GM13977 (cell line): ENCODE data around the gene AZGP1.
"Not testable (repeated sequence)": the region's sequence is repeated elsewhere in the genome, so short reads cannot be mapped to it uniquely, and the experiment has no call there.

ENCODE experiments used
- DNase-seq: peaks from one replicate; pipeline ENCODE4 v3.0.0; 2012; ENCODE audit warnings: low spot score
- CTCF ChIP-seq: IDR thresholded peaks from 2 replicates; pipeline ENCODE4 v1.5.1; 2012; ENCODE audit warnings: mild to moderate bottlenecking, control low read depth; ENCODE audit not compliant: insufficient read depth; ENCODE audit errors: extremely low read depth, missing control alignments
- in situ Hi-C: fragments of 300-500 bp; cut with MboI; formaldehyde crosslinking; loops from one replicate; pipeline ENCODE4 v1.12.0; 2022; ENCODE audit warnings: low sequenced_read_pairs, low pct_unique_long_range_greater_than_20kb, mixed read lengths, inconsistent platforms; ENCODE audit not compliant: unreplicated experiment

The AZGP1 gene

DNA sequence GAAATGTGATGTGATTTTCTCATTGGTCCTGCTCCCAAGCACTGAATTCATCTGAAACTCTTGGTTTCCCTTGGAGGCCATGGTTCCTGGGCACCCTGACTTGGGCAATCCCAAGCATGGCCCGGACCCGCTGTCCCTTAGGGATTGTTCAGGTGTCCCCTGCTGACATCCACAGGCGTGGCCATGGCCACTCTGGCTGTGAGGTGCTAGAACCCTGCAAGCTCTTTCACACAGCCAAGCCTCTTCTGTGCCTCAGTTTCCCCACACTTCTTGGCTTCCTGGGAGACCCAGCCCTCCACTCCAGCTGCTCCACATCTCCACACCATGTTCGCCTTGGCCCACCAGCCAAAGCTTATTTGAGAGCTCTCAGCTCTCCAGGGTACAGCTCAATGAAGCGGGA lies 12.0 kb upstream of the AZGP1 start:
- DNase-seq: no peak
- in situ Hi-C loops: no loop called here
- TF ChIP-seq CTCF: no peak

DNA sequence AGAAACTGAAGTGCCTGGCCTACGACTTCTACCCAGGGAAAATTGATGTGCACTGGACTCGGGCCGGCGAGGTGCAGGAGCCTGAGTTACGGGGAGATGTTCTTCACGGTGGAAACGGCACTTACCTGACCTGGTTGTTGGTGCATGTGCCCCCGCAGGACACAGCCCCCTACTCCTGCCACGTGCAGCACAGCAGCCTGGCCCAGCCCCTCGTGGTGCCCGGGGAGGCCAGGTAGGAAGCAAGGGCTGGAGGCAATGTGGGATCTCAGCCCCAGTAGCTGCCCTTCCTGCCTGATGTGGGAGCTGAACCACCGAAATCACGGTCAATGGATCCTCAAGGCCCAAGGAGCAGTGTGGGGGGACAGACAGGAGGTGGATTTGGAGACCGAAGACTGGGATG lies 11.5 kb upstream of the AZGP1 start:
- DNase-seq, in situ Hi-C loops: not testable (repeated sequence)

- no peak for TF ChIP-seq CTCF
- in situ Hi-C loops: no loop called here
- DNase-seq: no peak
Observed at GRCh38 chr7:99984593-99984992, 8.8 kb upstream of the AZGP1 start.

DNA sequence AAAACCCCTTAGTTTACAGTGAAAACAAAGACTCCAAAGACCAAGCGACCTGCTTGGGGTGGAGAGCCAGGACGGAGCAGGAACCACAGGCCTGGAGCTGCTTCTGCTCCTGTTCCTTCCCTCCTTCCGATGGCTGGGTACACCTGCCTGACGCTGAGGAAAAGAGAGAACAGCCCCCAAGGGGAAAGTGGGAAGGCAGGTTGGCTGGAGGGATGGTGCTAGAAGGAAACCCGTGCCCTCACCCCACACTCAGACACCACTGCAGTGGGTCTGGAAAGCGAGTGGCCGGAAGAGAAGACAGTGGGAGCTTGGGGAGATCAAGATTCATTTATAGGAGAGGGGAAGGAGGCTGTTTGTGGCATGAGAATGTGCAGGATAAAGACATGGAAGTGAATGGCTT lies 5.2 kb upstream of the AZGP1 start:
- in situ Hi-C loops, DNase-seq: not testable (repeated sequence)

DNA sequence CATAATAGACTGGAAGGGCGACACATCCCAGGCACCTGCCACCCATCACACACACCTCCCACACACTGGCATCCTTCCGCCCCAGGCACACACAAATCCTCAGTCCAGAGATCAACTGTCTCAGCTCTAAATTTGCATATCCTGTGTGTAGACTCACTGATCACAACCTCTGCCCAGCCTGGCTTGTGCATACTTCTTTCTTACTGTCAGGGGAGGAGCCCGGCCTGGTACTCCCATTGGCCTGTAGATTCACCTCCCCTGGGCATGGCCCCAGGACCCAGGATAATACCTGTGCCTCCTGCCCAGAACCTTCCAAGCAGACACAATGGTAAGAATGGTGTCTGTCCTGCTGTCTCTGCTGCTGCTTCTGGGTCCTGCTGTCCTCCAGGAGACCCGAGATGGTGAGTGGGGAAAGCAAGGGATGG lies 4.6 kb upstream of the AZGP1 start:
- DNase-seq, in situ Hi-C loops: not testable (repeated sequence)

DNA sequence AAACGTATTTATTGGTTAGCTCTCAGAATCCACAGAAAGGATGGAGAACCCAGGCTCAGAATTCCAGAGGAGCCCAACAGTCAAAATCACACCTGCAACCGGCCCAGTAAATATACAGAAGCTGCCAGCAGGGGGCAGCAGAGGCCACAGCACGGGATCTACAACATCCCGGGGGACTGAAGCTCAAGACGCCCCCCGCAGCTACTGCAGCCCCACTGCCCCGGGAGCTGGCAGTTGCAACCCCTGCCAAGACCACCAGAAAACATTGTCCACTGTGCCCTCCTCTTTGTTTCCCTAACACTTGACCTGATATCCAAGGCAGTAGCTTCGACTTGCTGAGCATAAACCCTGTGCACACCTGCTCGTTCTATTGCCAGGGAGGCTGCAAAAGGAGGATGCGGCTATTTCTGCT lies 4.0 kb upstream of the AZGP1 start:
- DNase-seq, in situ Hi-C loops: not testable (repeated sequence)
- peak; percentile 51 for TF ChIP-seq CTCF

DNA sequence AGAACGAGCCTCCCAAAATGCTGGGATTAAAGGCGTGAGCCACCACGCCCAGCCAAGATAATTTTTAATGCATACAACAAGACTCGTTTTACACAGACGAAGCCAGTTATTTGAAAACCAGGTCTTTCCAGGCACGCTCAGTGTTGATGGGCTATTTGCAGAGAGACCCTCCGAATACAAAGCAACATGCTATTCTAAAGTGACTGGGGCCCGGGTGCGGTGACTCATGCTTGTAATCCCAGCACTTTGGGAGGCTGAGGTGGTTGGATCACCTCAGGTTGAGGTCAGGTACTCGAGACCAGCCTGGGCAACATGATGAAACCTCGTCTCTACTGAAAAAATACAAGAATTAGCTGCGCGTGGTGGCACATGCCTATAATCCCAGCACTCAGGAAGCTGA lies 795 bp upstream of the AZGP1 start:
- in situ Hi-C loops: no loop called here
- no peak for TF ChIP-seq CTCF

DNA sequence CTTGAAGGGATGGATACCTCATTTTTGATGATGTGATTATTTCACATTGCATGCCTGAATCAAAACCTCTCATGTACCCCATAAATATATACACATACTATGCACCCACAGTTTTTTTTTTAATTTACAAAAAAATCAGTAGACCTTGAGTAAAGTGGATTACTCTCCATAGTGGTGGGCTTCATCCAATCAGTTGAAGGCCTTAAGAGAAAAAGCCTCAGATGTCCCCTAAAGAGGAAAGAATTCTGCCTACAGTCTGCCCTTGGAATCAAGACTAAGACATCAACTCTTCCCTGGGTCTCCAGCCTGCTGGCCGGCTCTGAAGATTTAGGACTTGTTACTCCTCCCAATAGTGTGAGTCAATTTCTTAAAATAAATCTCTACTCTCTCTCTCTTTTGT lies 1.1 kb downstream of the AZGP1 start:
- no peak for DNase-seq
- TF ChIP-seq CTCF: no peak
- in situ Hi-C loops: no loop called here

More for the DNA sequence above, 795 bp upstream of the AZGP1 start:
- no peak for DNase-seq

DNA sequence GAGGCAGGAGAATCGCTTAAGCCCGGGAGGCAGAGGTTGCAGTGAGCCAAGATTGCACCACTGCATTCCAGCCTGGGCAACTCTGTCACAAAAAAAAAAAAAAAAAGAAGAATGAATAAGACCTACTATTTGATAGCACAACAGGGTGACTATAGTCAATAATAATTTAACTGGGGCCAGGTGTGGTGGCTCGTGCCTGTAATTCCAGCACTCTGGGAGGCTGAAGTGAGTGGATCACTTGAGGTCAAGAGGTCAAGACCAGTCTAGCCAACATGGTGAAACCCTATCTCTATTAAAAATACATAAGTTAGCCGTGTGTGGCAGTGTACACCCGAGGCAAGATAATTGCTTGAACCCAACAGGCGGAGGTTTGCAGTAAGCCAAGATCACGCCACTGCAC lies 2.0 kb downstream of the AZGP1 start:
- DNase-seq, in situ Hi-C loops: not testable (repeated sequence)
